ENCODE data around the gene FOXN3. TPM values are rescaled to one million over a fixed set of nuclear protein-coding genes. Genes with fewer than 3 reads are reported as not detected.

FOXN3 gene
- total RNA-seq, 4 donors from 2014 or later, result 99.6 to 172 (median 103) TPM

DNA sequence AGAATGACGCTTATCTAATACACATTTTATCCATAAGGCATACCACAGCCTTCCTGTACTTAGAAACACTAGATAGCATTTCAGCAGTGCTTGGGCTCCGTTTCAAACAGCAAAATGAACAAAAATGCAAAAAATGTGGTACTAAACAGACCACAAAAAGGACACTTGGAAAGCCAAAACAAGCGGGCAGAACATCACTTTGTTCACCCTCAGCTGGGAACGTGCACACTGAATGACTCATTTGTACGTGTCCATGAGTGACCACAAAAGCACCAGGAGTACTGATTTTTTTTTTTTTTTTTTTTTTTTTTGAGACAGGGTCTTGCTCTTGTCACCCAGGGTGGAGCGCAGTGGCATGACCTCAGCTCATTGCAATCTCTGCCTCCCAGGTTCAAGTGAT is 8.9 kb upstream of the FOXN3 start:
- intact Hi-C loops (cut with DNase I; ENCODE audit: low total_unique reads) (no loop called here), in situ Hi-C loops (cut with MboI; ENCODE audit: low sequenced_read_pairs in 4 of 4) (loop anchor here in 2 of 4 donors (10.0 to 25.0 kb wide), 3 partner anchors 251 to 486 kb away; no protein-coding TSS in a partner anchor)
- no peaks in the 10 kb centered on the region for H3K36me3 ChIP-seq
- no peaks in the 10 kb centered on the region for H3K9me3 ChIP-seq
- H3K4me1 ChIP-seq, result peaks cover 36 to 49% of the 10 kb centered on the region in 2 donors
- DNase-seq (peak; percentile 28 to 64), ATAC-seq (peak; percentile 42 to 51)
- TF ChIP-seq, protein P1, sequence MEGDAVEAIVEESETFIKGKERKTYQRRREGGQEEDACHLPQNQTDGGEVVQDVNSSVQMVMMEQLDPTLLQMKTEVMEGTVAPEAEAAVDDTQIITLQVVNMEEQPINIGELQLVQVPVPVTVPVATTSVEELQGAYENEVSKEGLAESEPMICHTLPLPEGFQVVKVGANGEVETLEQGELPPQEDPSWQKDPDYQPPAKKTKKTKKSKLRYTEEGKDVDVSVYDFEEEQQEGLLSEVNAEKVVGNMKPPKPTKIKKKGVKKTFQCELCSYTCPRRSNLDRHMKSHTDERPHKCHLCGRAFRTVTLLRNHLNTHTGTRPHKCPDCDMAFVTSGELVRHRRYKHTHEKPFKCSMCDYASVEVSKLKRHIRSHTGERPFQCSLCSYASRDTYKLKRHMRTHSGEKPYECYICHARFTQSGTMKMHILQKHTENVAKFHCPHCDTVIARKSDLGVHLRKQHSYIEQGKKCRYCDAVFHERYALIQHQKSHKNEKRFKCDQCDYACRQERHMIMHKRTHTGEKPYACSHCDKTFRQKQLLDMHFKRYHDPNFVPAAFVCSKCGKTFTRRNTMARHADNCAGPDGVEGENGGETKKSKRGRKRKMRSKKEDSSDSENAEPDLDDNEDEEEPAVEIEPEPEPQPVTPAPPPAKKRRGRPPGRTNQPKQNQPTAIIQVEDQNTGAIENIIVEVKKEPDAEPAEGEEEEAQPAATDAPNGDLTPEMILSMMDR (IDR thresholded peaks at IDR 0.05 in 4 of 5, conservative IDR thresholded peaks at IDR 0.05 in 1 of 5), result no peak
- TF ChIP-seq POLR2A (IDR thresholded peaks at IDR 0.05), result no peak
- H3K27me3 ChIP-seq, result no peaks in the 10 kb centered on the region
- H3K27ac ChIP-seq, result peak overlapping the region in 3 of 4 donors; percentile 71 to 79 (median 71)
- no peak overlapping the region for H3K4me3 ChIP-seq

DNA sequence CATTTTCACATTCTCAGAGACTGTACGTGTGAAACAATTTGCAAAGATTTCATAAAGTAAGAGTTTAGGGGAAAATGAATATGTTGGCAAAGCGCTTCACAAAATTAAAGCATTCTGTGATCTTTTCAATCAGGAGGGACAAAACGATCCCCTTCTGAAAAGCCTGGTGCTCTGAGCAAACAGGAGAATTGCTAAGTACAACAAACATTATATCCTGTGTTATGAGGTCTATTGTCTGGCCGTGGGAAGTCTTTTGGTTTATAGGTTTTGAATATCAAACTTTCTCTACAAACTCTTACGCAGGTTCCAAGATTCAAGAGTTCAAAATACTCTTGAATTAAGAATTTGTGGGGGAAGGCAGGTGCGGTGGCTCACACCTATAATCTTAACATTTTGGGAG is 7.2 kb upstream of the FOXN3 start:
- Histone ChIP-seq H3K4me3 (no peak overlapping the region), H3K9me3 (no peaks in the 10 kb centered on the region), H3K27ac (peak overlapping the region in 1 of 4 donors; percentile 53), H3K36me3 (no peaks in the 10 kb centered on the region), H3K27me3 (no peaks in the 10 kb centered on the region), H3K4me1 (peaks cover 19 to 36% of the 10 kb centered on the region in 2 donors)
- DNase-seq, result no peak
- TF ChIP-seq POLR2A (IDR thresholded peaks at IDR 0.05), result no peak
- TF ChIP-seq, protein P1 (IDR thresholded peaks at IDR 0.05 in 4 of 5, conservative IDR thresholded peaks at IDR 0.05 in 1 of 5), result no peak
- no peak for ATAC-seq
- in situ Hi-C loops (cut with MboI; ENCODE audit: low sequenced_read_pairs in 4 of 4), result loop anchor here in 3 of 4 donors (10.0 to 25.0 kb wide), 3 partner anchors 249 to 399 kb away; no protein-coding TSS in a partner anchor
- intact Hi-C loops (cut with DNase I; ENCODE audit: low total_unique reads), result no loop called here

DNA sequence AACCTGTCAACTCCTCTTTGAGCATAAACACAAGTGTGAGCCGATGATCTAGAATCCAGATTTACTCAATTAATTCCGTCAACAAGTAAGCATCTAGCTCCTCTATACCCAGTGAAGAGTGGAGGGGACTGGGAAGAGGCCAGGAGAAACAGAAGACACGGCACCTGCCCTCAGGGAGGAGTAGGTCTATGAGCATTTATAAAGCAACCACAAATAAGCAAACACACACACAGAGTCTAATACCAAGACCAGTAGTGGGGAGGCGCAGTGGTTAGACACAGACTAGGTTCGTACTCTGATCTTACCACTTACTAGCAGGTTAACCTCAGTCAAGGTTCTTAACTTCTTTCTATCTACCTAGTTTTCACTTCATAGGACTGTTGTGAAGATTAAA is 5.9 kb upstream of the FOXN3 start:
- ATAC-seq (no peak), DNase-seq (no peak)
- in situ Hi-C loops (cut with MboI; ENCODE audit: low sequenced_read_pairs in 4 of 4), result loop anchor here in 3 of 4 donors (10.0 to 25.0 kb wide), 3 partner anchors 248 to 398 kb away; no protein-coding TSS in a partner anchor
- Histone ChIP-seq H3K9me3 (no peaks in the 10 kb centered on the region), H3K27ac (peak overlapping the region in 3 of 4 donors; percentile 26 to 53 (median 37)), H3K27me3 (no peaks in the 10 kb centered on the region), H3K36me3 (no peaks in the 10 kb centered on the region), H3K4me3 (no peak overlapping the region), H3K4me1 (peaks cover 15 to 29% of the 10 kb centered on the region in 2 donors)
- TF ChIP-seq, protein P1 (IDR thresholded peaks at IDR 0.05 in 4 of 5, conservative IDR thresholded peaks at IDR 0.05 in 1 of 5), result no peak
- intact Hi-C loops (cut with DNase I; ENCODE audit: low total_unique reads), result no loop called here

DNA sequence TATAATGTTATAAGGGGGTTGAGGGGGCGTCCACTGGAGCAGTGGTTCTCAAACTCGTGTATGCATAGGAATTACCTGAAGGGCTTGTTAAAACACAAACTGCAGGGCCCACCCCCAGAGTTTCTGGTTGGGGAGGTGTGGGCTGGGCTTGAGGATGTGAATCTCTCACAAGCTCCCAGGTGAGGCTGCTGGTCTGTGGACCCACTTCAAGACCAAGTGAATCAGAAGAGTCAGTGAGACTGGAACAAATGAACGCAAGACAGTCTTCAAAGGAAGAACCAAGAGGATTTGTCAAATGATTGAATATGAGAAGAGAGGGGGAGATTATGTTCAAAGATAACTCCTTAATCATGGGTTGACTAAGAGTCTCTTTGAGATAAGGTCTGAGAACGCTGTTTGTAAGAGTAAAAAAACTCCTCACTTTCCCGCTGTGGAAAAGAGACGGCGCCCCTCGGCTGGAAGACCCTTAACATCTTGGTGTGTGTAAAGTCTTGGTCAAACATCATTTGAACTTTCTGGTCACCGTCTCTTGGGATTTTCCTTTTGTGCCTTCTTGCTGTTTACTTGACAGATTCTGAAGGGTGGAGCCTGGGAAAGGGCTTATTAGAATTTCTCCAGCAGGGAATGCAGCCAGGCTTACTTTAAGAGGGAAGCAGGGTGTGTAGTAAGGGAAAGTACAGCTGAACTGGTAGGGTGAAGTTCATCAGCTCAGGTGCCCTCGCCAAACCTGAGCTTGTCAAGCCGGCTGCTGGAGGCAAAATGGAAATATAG is 5.3 kb upstream of the FOXN3 start:
- Histone ChIP-seq H3K4me1 (peaks cover 10 to 24% of the 10 kb centered on the region in 2 donors), H3K27me3 (no peaks in the 10 kb centered on the region), H3K36me3 (no peaks in the 10 kb centered on the region), H3K4me3 (no peak overlapping the region), H3K27ac (peak overlapping the region in 3 of 4 donors; percentile 26 to 53 (median 37)), H3K9me3 (no peaks in the 10 kb centered on the region)
- ATAC-seq, result no peak
- TF ChIP-seq POLR2A (IDR thresholded peaks at IDR 0.05), result no peak
- TF ChIP-seq, protein P1 (IDR thresholded peaks at IDR 0.05 in 4 of 5, conservative IDR thresholded peaks at IDR 0.05 in 1 of 5), result no peak
- intact Hi-C loops (cut with DNase I; ENCODE audit: low total_unique reads) (no loop called here), in situ Hi-C loops (cut with MboI; ENCODE audit: low sequenced_read_pairs in 4 of 4) (loop anchor here in 3 of 4 donors (10.0 to 25.0 kb wide), 3 partner anchors 248 to 398 kb away; no protein-coding TSS in a partner anchor)
- DNase-seq, result no peak

Data from gastrocnemius medialis (tissue), 4 donors.